HL-60/S4 treated with retinoic acid at 250 ng/mL for 4 days and 3 days (cell line): ENCODE data around the gene WDR93.

ENCODE experiments used
- in situ Hi-C: fragments of 300-500 bp; cut with MboI; formaldehyde crosslinking; loops from 2 replicates; pipeline ENCODE4 v1.7.0; 2022; ENCODE audit warnings: low sequenced_read_pairs

The WDR93 gene

DNA sequence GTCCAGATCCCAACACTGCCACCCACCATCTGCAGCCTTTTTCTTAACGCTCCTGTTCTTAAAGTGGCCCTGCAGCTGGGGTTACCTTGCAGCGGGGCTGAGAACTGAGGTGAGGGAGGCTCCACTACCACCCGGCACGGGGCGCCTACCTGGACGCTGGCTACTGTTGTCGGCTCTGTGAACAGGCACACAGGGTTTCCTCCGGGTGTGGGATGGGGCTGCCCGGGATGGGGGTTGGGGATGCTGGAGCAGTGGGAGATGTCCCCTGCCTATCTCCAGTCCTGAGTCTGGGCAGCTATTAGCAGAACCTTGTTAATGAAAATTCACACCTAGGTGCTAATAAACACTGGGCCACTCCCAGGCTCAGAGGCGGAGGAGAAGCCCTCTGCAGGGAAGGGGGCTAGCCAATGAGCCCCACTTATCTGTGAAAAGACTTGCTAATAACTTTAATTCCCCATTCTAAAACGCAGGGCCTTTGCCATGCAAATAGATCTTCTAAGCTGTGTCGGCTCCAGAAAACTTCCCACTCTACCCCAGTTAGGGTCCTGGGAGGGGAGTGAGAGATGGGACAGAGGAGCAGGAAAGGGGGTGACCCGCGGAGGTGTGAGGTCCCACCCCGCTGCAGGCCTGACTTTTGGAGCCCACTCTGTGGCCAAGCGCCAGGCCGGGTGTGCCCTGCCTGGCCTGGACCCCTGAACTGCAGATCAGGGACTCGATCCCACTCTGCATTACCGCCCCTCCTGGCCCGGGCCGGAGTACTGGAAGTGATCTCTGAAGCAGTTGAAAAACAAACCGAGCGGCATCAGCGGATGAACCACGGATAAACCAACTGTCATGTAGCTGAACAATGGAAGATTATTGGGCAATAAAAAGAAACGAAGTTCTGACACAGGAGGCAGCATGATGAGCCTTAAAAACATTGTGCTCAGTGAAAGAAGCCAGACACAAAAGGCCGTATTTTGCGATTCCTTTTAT, 57.4 kb downstream of the WDR93 start:
- in situ Hi-C loops = loop anchor here (10.0 kb wide), 1 partner anchor 327 kb away; no protein-coding TSS in a partner anchor

DNA sequence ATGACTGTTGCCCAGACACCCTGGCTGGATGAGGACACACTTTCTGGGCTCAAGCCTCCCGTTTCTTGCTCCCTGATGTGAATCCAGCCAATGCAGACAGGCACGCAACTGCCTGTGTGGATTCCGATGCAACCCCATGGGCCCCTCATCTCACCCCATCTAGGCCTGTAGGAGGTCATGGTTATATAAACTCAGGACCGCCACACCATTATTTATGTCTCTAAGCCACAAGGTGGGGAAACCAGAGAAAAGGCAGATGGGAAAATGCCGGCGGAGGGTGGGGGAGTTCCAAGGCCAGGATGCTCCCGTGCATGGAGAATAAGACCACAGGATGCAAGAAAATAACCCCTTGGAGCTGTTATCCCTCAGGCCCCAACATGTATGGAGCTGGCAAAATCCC, 58.4 kb downstream of the WDR93 start:
- in situ Hi-C loops = loop anchor here (10.0 kb wide), 1 partner anchor 326 kb away; no protein-coding TSS in a partner anchor

DNA sequence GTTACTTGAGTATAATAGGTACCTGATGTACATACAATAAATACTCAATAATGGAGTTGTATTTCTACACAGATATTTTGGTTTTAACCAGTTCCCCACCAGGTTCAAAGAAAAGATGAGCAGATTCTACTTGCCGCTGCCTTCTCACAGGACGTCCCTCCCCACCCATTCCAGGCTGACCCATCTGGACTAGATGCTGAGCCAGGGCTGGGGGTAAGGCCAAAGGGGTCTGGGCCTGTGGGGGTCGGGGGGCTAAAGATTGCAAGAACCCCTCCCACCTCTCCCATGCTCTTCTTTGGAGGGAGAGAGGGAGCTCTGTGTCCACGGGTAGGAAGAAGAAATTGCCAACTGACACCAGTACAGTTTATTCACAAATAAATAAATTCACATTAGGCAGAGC, 58.9 kb downstream of the WDR93 start:
- in situ Hi-C loops = loop anchor here (10.0 kb wide), 1 partner anchor 325 kb away; no protein-coding TSS in a partner anchor

DNA sequence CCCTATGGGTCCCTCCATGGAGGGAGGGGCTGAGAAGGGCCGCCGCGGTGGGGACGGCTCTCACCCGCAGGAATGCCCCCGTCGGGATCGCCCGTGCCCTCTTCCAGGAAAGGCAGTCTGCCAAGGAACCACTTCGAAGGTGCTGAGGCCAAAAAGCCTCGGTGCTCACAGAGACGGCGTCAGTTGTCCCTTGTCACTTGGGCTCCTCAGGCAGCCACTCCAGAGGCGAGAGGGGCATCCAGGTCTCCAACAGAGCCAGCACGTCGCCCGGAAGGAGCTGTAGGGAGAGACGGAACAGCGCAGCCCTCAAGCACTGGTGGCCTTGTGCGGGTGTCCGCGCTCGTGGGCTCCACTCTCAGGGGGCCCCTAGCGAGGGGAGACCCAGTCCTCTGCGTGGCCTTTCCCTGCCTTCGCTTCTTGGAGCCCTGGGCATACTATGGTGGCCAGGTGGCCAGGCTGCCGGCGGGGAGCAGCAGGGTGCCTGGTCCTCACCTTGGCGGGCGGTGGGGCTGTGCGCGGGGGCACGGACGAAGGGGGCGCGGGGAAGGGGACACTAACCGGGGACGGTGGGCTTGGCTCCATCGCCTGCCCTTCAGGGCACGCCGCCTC, 59.4 kb downstream of the WDR93 start:
- in situ Hi-C loops = loop anchor here (10.0 kb wide), 3 partner anchors 125 to 345 kb away; no protein-coding TSS in a partner anchor

DNA sequence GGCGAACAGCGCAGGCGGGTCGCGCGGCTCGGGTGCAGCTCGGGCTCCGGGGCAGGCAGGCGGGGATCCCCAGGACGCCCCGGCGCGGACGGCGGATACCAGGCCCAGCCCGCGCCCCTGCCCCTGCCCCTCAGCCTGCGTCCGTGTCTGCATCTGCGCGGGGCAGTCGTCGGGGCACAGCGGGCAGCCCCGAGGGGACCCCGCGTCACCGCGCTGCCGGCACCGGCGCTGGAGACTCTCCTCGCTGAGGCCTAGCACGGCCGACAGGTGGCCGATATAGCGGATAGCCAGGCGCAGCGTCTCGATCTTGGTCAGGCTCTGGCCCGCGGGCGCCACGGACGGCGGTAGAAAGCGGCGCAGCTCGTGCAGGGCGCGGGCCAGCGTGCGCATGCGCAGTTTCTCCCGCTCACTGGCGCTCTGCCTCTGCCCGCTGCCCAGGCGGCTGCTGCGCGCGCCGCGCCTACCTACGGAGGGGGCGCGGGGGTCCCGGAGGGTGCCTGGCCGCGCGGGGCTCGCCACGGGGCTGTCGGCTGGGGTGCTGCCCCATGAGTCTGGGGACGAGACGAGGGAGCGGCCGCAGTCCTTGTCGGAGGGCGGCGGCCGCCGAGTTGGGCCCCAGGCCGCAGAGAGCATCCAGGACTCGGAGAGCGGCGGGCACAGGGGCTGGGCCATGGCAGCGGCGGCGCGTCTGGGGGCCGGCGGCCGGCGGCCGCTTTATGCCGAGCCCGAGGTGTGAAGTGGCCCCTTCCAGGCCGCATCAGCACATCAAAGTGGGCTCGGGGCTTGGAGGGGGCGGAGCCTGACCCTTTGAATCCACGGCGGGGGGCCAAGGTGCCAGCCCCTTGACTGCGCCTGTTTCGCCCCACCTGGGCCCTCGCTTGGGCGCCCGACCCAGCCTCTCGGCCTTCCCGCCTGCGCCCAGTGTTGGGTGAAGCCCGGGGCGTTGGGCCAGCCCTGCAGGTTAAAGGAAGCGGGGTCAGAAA, 60.2 kb downstream of the WDR93 start, which contains the start of gene MESP1:
MESP1 (minus strand) TSS at position 690 of the 983 bp plus-strand sequence; CDS start at position 672, 18 bp downstream.
- in situ Hi-C loops = loop anchor here (10.0 kb wide), 2 partner anchors 124 to 344 kb away; no protein-coding TSS in a partner anchor

DNA sequence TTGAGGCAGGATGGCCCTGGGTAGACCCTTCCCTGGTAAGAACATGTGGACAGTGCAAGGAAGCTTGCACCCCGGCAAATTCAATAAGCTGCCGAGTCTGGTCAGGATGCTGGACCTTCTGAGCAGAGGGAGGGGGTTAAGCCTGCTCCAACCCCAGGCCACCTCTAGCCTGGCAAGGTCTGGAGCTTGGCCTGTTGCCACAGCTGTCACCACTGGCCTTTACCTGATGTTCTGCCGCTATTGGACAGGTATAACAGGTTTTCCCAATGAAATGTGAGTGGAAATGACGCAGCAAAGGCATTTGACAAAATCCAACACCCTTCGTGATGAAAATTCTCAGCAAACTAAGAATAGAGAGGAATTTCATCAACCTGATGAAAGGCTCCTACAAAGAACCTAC, 61.1 kb downstream of the WDR93 start:
- in situ Hi-C loops = loop anchor here (10.0 kb wide), 2 partner anchors 123 to 343 kb away; no protein-coding TSS in a partner anchor

DNA sequence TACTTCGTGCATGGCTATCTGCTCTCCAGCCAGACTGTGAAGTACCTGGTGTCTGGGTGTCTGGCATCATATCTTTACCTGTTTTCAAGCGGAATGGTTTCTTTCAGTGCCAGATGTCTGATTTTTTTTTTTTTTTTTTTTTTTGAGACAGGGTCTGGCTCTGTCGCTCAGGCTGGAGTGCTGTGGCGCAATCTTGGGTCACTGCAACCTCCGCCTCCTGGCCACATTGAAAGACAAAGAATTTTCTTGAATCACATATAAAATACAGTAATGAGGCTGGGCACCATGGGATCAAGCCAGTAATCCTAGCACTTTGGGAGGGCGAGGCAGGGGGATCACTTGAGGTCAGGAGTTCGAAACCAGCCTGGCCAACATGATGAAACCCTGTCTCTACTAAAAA, 63.2 kb downstream of the WDR93 start:
- in situ Hi-C loops = loop anchor here (10.0 kb wide), 2 partner anchors 121 to 341 kb away; no protein-coding TSS in a partner anchor

DNA sequence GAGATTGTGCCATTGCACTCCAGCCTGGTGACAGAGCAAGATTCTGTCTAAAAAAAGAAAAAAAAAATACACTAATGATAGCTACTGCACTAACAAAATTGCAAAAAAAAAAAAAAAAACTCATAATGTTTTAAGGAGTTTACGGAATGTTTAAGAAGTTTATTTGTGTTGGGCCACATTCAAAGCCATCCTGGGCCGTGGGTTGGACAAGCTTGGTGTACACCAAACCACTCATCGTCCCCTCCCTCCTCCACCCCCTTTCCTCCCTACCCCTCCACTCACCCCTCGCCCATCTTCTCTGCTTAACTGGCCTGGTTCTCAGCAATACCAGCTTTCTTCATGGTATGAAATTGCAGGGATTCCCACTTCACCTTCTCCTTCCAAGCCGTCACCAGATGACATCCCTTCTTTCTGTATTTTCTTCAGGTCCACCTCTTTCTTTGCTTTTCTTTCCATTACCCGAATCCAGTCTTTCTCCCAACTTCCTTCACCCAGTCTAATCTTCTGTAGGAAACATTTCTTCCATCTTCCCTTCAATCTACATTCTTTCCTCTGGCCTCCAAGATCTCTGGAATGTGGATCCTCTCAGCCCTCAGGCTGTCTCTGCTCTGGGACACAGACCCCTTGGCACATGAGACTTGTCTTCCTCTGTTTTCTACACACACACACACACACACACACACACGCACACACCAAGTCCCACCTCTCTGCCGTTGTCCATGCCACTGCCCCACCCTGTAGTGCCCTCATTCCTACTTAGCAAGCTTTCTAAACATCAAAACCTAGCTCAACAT, 63.9 kb downstream of the WDR93 start:
- in situ Hi-C loops = loop anchor here (10.0 kb wide), 2 partner anchors 120 to 340 kb away; no protein-coding TSS in a partner anchor

DNA sequence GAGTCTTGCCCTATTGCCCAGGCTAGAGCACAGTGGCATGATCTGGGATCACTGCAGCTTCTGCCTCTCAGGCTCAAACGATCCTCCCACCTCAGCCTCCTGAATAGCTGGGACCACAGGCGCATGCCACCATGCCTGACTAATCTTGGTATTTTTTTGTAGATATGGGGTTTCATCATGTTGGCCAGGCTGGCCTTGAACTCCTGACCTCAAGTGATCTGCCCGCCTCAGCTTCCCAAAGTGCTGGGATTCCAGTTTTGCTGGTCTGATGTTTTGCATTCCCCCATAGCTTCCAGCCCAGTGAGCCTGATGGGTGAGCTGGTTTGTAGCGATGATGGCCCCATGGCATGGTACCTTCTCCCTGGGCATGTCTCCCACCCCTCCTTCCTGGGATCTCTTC, 65.1 kb downstream of the WDR93 start:
- in situ Hi-C loops = loop anchor here (10.0 kb wide), 2 partner anchors 119 to 339 kb away; no protein-coding TSS in a partner anchor

DNA sequence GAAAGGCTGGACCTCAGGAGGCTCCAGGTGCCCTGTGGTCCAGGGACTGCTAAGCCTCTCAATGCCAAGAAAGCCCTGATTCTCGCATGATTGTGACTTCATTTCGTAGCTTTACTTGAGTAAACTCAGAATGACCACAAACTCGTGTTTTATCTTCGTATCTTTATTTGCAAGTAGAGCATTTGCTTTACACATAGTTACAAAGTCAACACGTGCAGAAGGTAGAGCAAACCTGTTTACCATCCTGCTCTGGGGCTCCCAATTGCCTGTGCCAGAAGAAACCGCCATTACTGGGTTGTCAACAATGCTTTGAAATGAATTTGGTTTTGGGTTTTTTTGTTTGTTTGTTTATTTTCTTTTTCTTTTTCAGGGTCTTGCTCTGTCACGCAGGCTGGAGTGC, 66.3 kb downstream of the WDR93 start:
- in situ Hi-C loops = loop anchor here (10.0 kb wide), 2 partner anchors 118 to 338 kb away; no protein-coding TSS in a partner anchor

DNA sequence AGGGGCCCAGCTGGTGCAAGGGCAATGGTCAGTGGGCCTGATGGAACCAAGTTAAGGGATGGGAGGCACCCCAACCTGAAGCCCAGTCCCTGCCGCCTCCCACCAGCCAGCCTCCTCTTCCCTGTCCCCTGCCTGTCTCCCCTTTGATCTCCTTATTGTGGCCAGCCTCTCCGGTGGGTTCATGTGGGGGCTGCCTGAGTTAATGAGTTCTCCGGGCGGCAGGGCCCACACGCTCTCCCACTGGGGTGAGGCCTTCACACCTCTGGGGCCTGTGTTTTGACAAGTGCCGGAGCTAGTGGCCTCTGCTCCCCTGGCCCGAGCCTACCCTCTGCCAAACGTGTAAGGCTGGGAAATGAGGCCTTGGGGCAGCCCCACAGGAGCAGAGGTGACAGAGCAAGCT, 67.7 kb downstream of the WDR93 start:
- in situ Hi-C loops = loop anchor here (10.0 kb wide), 2 partner anchors 117 to 337 kb away; no protein-coding TSS in a partner anchor

DNA sequence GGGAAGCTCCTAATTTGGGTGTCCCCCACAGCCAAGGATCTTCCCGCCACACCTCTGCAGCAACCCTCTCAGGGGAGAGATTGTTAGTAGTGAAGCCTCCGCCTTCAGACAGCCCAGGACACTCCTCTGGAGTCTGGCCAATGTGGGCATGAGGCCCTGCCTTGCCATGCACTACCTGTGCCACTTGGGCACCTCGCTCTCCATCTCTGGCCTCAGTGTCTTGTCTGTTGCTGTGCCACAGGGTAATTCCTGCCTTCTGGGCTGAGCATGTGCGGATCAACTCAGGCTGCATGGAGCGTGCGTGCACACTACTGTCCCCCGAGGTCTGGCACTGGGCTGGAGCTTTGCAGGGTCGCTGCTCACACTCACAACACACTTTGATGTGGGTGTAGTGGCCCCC, 68.4 kb downstream of the WDR93 start:
- in situ Hi-C loops = loop anchor here (10.0 kb wide), 2 partner anchors 116 to 336 kb away; no protein-coding TSS in a partner anchor

DNA sequence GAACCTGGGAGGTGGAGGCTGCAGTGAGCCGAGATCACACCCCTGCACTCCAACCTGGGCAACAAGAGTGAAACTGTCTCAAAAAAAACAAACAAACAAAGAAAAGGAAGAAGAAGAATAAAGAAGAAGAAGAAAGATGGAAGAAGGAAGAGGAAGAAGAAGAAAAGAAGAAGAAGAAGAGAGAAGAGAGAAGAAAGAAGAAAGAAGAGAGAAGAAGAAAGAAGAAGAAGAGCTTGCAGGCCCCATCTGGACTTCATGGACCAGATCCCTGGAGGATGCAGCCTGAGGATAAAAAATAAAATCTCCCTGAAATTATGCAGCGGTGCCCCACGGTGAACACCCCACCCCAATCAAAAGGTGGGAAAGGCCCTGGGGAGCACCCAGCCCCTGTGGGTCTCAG, 69.2 kb downstream of the WDR93 start:
- in situ Hi-C loops = loop anchor here (10.0 kb wide), 2 partner anchors 115 to 335 kb away; no protein-coding TSS in a partner anchor

DNA sequence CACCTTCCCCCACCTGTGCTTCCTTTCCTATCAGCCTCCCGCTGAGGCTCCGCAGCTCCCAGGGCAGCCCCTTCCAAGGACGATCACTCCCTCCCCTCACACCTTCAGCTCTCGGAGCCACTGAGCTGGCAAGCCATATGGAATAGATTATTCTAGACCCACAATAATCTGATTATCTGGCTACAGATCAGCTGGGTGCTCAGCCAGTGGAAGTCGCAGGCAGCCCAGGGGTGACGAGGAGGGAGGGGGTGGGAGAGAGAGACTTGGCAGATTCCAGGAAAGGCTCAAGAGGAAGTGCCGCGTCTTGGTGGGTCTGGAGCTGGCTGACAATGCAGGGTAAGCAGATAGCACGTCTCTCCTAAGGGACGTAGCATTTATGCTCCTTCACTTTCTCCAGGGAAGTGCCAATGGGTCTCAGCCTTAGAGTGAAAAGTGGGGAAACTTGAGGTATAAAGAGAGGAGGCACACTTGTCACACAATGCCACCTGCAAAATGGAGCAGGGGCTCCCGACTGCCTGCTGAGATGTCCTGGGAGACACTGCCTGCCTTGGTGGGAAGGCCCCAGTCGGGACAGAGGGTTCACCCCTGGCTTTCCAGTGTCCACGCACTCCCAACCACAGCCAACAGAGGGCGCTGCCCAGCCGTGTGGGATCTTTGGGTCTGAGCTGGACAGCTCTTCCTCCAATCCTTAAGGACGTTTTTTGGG, 69.8 kb downstream of the WDR93 start:
- in situ Hi-C loops = no loop called here

DNA sequence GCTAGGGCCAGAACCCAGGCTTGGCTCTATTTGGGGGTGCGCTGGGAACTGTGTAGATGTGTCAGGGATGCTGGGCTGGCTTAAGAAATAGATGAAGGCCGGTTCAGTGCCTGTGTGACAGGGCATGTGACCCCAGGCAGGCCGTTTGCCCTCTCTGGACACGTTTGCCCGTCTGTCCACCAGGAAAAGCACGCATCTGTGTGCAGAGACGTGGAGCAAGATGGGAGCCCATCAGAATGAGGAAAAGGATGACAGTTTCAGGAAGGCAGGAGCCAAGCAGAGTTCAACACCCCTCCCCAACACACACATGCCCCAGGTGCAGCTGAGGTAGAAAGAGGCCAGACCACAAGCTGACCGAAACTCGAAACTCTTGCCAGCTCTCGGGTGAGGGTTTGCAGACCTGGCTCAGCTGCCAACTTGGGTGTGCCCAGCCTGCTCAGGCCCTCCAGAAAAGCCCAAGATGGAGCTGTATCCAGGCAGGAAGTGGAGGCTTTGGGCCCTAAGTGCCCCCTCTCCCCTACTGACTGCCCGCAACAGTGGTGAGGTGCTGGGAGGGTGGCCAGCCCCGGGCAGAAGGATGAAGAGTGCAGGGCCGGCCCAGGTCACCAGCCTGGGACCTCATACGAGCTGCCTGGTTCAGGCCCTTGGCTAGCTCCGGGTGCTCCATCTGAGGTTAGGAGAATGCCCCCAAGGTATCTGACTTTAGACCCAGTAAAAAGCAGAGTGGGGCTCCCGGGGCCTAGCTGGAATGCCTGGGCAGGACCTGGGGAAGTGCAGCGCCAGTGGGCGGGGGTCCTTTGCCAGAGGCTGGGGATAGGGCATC, 70.6 kb downstream of the WDR93 start:
- in situ Hi-C loops = no loop called here

DNA sequence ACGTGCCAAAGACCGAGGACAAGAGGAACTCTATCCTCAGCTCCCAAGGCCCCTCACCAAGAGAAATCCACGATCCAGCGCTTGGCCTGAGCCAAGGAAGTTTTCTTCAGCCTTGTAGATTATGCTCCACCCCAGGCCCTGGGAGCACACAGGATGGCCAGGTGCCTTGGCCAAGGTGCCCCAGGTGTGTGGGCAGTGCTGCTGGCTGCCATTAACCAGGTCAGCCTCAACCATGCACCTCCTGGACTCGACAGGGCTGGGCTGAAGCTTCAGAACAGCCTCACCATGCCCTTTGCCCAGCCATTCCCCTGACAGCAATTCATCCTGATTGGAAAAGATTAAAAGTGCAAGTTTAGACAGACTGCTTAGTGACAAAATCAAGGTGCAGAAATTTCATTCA, 71.3 kb downstream of the WDR93 start:
- in situ Hi-C loops = no loop called here

DNA sequence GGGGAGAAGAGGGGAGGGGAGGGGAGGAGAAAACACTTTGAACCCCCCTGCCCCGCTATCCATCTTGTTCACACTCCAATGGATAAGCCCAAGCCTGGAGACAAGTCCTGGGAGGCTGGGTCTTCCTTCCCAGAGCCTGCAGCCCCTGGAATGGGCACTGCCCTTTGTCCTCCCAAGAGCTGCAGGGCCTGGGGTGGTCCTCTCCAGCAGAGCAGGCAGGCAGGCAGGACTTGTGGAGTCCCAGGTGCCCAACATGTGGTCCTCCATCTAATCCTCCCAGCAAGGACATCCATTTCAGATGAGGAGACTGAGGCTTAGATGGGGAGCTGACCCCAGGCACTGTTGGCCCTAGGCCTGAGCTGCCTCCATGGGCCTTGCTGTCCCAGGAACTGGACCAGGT, 75.1 kb downstream of the WDR93 start:
- in situ Hi-C loops = no loop called here
